Transverse colon (tissue), 4 donors: ENCODE measurements around the gene DMD. TPM values are rescaled to one million over a fixed set of nuclear protein-coding genes. Genes with fewer than 3 reads are reported as not detected.

Experiments
- DNase-seq: peaks from one replicate; pipeline ENCODE4 v3.0.0-alpha.2; 2019
- H3K27ac ChIP-seq, 4 donors: fragments of 200-600 bp; sonication (generic); 2 replicates each; pipeline ENCODE4 v1.5.1; 2016 to 2018; ENCODE audit warnings: inconsistent platforms in 4 of 4
- H3K27me3 ChIP-seq: fragments of 200-600 bp; sonication (generic); 2 replicates; pipeline ENCODE4 v1.5.1; 2017; ENCODE audit warnings: inconsistent platforms
- H3K36me3 ChIP-seq, 4 donors: fragments of 200-600 bp; sonication (generic); 2 replicates each; pipeline ENCODE4 v1.5.1; 2017 to 2019; ENCODE audit warnings: inconsistent platforms in 4 of 4
- H3K4me1 ChIP-seq, 4 donors: fragments of 200-600 bp; sonication (generic); 2 replicates each; pipeline ENCODE4 v1.5.1; 2017 to 2020; ENCODE audit warnings: inconsistent platforms in 4 of 4
- H3K4me3 ChIP-seq, 4 donors: fragments of 200-600 bp; sonication (generic); 1 replicate in 1 of 4; 2 replicates in 3 of 4; pipeline versions ENCODE4 v1.5.1 to v1.6.1; 2017 to 2019; ENCODE audit warnings: inconsistent platforms in 4 of 4
- H3K9me3 ChIP-seq, 2 donors: fragments of 200-600 bp; sonication (generic); 2 replicates each; pipeline ENCODE4 v1.5.1; 2017 to 2019; ENCODE audit warnings: inconsistent platforms in 2 of 2
- EP300 ChIP-seq: sonication (generic); formaldehyde crosslinking; IDR thresholded peaks from one replicate; pipeline ENCODE4 v1.6.1; 2017; ENCODE audit warnings: antibody characterized with exemption, low read depth
- POLR2A ChIP-seq: fragments of 450-650 bp; IDR thresholded peaks from one replicate; pipeline ENCODE4 v1.6.1; 2016; ENCODE audit warnings: antibody characterized with exemption, mild to moderate bottlenecking, moderate library complexity
- POLR2AphosphoS5 ChIP-seq, 3 donors: sonication (generic); formaldehyde crosslinking; IDR thresholded peaks; one replicate each; pipeline ENCODE4 v1.6.1; 2016; ENCODE audit warnings: antibody characterized with exemption in 3 of 3
- WGBS, 2 donors: methylation state at CpG; one replicate each; pipeline ENCODE4 v1.1.5; 2018; ENCODE audit warnings: low coverage in 1 of 2; 5-methylcytosine and 5-hydroxymethylcytosine counted together
- in situ Hi-C, 4 donors: fragments of 200-750 bp; cut with MboI; loops; one replicate each; pipeline versions ENCODE4 v1.15.0 to v1.15.1; 2017; ENCODE audit warnings: low sequenced_read_pairs in 3 of 4, low pct_ligation_motif_present in 1 of 4, low pct_unique_long_range_greater_than_20kb in 1 of 4
- intact Hi-C: fragments of 100-400 bp; cut with DNase I; formaldehyde crosslinking; loops from one replicate; pipeline ENCODE4 v1.15.1; 2023; ENCODE audit warnings: low total_unique reads
- total RNA-seq, 4 donors: library from RNA; depleted of rRNA; stranded (reverse); fragments of >200 nt; gene quantifications; one replicate each; pipeline ENCODE4 v1.1.0, GENCODE V29; 2016
- TF ChIP-seq, protein P1 (sequence below), 5 experiments: fragments of 200-600 bp in 3 of 5; fragments of 450-650 bp in 2 of 5; sonication (generic) in 3 of 5; IDR thresholded peaks; 1 replicate in 2 of 5; 2 replicates in 3 of 5; pipeline ENCODE4 v1.5.1; 2016 to 2017; ENCODE audit warnings: antibody characterized with exemption in 5 of 5, inconsistent platforms in 3 of 5, mild to moderate bottlenecking in 2 of 5, moderate library complexity in 1 of 5

The DMD gene
- total RNA-seq, 4 donors from 2014 or later, result 20.9 to 44.6 (median 32.5) TPM

DNA sequence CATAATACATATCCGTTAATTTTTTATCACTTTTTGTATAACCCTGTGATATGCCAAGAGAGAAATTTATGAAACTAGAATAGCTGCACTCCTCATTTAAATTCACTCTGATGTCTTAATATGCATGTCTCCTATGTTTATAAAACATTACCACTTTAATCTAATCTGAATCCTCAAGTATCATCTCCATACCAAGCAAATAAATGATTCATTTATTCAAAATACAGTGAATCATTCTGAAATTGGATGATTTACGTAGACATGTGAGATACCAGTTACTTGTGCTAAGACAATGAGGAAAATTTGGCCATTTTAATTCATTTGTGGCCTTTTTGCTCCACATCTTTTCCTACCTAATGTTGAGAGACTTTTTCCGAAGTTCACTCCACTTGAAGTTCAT lies 1704.4 kb downstream of the DMD start:
- 52 to 76% methylated on average over 2 to 3 of the region's 3 CpGs for WGBS, 2 donors
- H3K9me3 ChIP-seq, result no peaks in the 10 kb centered on the region
- in situ Hi-C loops (loop anchor here in 1 of 4 donors (25.0 kb wide), 1 partner anchor 95 kb away; no protein-coding TSS in a partner anchor), intact Hi-C loops (no loop called here)
- H3K27ac ChIP-seq, result no peak overlapping the region
- TF ChIP-seq POLR2AphosphoS5 (IDR thresholded peaks at IDR 0.05) (no peak), POLR2A (no peak), EP300 (no peak)
- TF ChIP-seq, protein P1, sequence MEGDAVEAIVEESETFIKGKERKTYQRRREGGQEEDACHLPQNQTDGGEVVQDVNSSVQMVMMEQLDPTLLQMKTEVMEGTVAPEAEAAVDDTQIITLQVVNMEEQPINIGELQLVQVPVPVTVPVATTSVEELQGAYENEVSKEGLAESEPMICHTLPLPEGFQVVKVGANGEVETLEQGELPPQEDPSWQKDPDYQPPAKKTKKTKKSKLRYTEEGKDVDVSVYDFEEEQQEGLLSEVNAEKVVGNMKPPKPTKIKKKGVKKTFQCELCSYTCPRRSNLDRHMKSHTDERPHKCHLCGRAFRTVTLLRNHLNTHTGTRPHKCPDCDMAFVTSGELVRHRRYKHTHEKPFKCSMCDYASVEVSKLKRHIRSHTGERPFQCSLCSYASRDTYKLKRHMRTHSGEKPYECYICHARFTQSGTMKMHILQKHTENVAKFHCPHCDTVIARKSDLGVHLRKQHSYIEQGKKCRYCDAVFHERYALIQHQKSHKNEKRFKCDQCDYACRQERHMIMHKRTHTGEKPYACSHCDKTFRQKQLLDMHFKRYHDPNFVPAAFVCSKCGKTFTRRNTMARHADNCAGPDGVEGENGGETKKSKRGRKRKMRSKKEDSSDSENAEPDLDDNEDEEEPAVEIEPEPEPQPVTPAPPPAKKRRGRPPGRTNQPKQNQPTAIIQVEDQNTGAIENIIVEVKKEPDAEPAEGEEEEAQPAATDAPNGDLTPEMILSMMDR (IDR thresholded peaks at IDR 0.05), result no peak
- no peaks in the 10 kb centered on the region for H3K27me3 ChIP-seq
- DNase-seq, result no peak
- H3K4me3 ChIP-seq, result no peak overlapping the region
- no peaks in the 10 kb centered on the region for H3K36me3 ChIP-seq
- no peaks in the 10 kb centered on the region for H3K4me1 ChIP-seq

- Histone ChIP-seq H3K9me3 (no peaks in the 10 kb centered on the region), H3K4me1 (no peaks in the 10 kb centered on the region), H3K4me3 (no peak overlapping the region), H3K27ac (no peak overlapping the region), H3K36me3 (no peaks in the 10 kb centered on the region), H3K27me3 (no peaks in the 10 kb centered on the region)
- TF ChIP-seq POLR2AphosphoS5 (IDR thresholded peaks at IDR 0.05), result no peak
- no peak for TF ChIP-seq EP300
- TF ChIP-seq POLR2A, result no peak
- TF ChIP-seq, protein P1 (IDR thresholded peaks at IDR 0.05), result no peak
- in situ Hi-C loops, result loop anchor here in 1 of 4 donors (25.0 kb wide), 1 partner anchor 94 kb away; no protein-coding TSS in a partner anchor
- DNase-seq, result no peak
- intact Hi-C loops, result no loop called here
- 49 to 53% methylated on average over 3 of the region's 3 CpGs for WGBS, 2 donors
These were observed 1705.0 kb downstream of the DMD start for GRCh38 chrX:31506360-31506759.

DNA sequence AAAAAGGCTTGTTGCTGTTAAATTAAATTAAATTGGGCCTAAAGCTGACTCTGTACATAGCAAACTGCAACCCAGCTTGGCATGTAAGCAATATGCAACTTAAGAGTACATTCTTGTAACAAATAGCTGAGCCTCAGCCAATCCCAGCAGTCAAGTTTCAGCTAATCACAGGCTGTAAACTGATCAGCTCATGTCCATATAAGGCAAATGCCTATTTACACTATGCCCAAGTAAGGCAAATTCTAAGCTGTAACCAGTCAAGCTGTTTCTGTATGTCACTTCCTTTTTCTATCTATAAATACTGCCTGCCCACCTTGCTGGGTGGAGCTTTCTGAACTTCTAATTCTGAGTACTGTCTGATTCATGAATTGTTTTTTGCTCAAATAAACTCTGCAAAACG lies 1710.4 kb downstream of the DMD start:
- no peak overlapping the region for H3K4me3 ChIP-seq
- WGBS, 2 donors, result 35% methylated on average over 1 of the region's 1 CpG; no CpG with 5 or more reads in 1 of the 2 donors
- H3K27me3 ChIP-seq, result no peaks in the 10 kb centered on the region
- no peaks in the 10 kb centered on the region for H3K36me3 ChIP-seq
- H3K4me1 ChIP-seq, result no peaks in the 10 kb centered on the region
- in situ Hi-C loops (loop anchor here in 1 of 4 donors (25.0 kb wide), 1 partner anchor 89 kb away; no protein-coding TSS in a partner anchor), intact Hi-C loops (no loop called here)
- no peaks in the 10 kb centered on the region for H3K9me3 ChIP-seq
- no peak for DNase-seq
- TF ChIP-seq EP300 (no peak), POLR2A (no peak)
- TF ChIP-seq, protein P1 (IDR thresholded peaks at IDR 0.05), result no peak
- H3K27ac ChIP-seq, result no peak overlapping the region

DNA sequence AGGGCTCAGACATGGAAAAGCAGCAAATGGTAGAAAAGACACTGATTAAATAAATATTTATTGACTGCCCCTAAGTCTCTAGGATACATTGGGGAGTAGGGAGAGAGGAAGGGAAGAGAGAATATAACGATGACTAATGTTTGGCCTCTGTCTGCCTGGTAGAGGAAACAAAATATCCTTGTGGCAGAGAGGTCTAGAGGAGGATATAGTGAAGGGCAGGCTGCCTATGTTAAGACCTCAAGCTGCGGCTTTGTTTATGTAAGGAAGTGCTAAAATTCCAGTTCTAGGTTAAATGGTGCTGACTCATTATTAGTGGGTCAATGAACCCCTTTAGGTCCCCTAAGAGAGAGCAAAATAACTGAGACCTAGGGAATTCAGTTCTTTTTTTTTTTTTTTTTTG lies 1712.2 kb downstream of the DMD start:
- Histone ChIP-seq H3K27me3 (no peaks in the 10 kb centered on the region), H3K36me3 (no peaks in the 10 kb centered on the region), H3K4me3 (no peak overlapping the region), H3K27ac (no peak overlapping the region), H3K4me1 (no peaks in the 10 kb centered on the region), H3K9me3 (no peaks in the 10 kb centered on the region)
- intact Hi-C loops, result no loop called here
- DNase-seq, result no peak
- in situ Hi-C loops, result no loop called here
- WGBS, 2 donors, result 60% methylated on average over 2 of the region's 2 CpGs; no CpG with 5 or more reads in 1 of the 2 donors
- TF ChIP-seq EP300, result no peak
- TF ChIP-seq POLR2AphosphoS5 (IDR thresholded peaks at IDR 0.05), result no peak
- no peak for TF ChIP-seq POLR2A
- TF ChIP-seq, protein P1 (IDR thresholded peaks at IDR 0.05), result no peak
